ENCODE results near the gene LZTS2. TPM values are rescaled to one million over a fixed set of nuclear protein-coding genes. Genes with fewer than 3 reads are reported as not detected.

LZTS2 gene
- total RNA-seq, 1 experiment from 2014 or later = 69.1 TPM

DNA sequence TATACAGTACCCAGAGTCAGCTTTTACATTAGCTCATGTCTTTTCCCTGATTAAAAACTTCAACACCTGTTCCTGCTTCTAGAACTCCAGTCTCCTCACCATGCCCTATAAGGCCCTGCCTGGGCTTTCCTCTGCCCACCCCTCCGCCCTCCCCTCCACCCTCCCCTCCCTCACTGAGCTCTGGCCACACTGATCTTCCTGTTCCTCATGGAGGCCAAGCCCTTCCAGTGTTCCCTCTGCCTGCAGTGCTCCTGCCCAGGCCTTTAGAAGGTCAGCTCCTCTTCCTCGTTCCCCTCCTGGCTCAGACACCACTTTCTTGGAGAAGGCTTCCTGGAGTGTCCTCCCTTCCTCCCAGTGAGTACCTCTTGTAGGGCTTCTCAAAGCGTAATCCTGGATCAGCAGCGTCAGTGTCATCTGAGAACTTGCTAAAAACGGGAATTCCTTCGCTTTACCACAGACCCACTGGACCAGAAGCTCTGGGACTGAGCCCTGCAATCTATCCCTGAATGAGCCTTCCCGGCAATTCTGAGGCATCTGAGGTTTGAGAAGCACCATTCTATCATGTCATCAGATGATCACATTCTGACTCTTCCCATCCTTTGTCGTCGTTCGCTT is 27.6 kb downstream of the LZTS2 start:
- TF ChIP-seq, protein P1, sequence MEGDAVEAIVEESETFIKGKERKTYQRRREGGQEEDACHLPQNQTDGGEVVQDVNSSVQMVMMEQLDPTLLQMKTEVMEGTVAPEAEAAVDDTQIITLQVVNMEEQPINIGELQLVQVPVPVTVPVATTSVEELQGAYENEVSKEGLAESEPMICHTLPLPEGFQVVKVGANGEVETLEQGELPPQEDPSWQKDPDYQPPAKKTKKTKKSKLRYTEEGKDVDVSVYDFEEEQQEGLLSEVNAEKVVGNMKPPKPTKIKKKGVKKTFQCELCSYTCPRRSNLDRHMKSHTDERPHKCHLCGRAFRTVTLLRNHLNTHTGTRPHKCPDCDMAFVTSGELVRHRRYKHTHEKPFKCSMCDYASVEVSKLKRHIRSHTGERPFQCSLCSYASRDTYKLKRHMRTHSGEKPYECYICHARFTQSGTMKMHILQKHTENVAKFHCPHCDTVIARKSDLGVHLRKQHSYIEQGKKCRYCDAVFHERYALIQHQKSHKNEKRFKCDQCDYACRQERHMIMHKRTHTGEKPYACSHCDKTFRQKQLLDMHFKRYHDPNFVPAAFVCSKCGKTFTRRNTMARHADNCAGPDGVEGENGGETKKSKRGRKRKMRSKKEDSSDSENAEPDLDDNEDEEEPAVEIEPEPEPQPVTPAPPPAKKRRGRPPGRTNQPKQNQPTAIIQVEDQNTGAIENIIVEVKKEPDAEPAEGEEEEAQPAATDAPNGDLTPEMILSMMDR (conservative IDR thresholded peaks at IDR 0.05) = no peak
- H2BK5ac ChIP-seq (ENCODE audit: insufficient read length, low read length) = no peak overlapping the region
- H3K27me3 ChIP-seq (ENCODE audit: insufficient read depth, low read length) = no peaks in the 10 kb centered on the region
- H3K4me2 ChIP-seq (ENCODE audit: insufficient read depth, insufficient read length, low read length) = no peak overlapping the region
- no peaks in the 10 kb centered on the region; a peak in 1 of 5 replicates for H3K9me3 Mint-ChIP-seq
- no peak overlapping the region for H3K4me3 Mint-ChIP-seq
- H4K91ac ChIP-seq (ENCODE audit: insufficient read length, low read depth, low read length) = no peak overlapping the region
- no peak overlapping the region for H3K4ac ChIP-seq (ENCODE audit: low read depth, low read length)
- H2AK5ac ChIP-seq (ENCODE audit: insufficient read length, low read length) = no peak overlapping the region
- H3K79me1 ChIP-seq (ENCODE audit: insufficient read depth, low read depth, low read length, poor library complexity, severe bottlenecking) = no peaks in the 10 kb centered on the region
- no peak overlapping the region for H2BK120ac ChIP-seq (ENCODE audit: low read depth, low read length, poor library complexity, severe bottlenecking)
- no peak overlapping the region for H3K14ac ChIP-seq (ENCODE audit: insufficient read depth, low read length)
- no peaks in the 10 kb centered on the region for H3K9me3 ChIP-seq (ENCODE audit: control insufficient read depth, low read depth, low read length)
- H2AFZ ChIP-seq (ENCODE audit: low read length) = no peak overlapping the region
- peaks cover 12% of the 10 kb centered on the region for H3K23me2 ChIP-seq (ENCODE audit: insufficient read length, low read depth, low read length, poor library complexity, severe bottlenecking)
- H3K9ac ChIP-seq (ENCODE audit: extremely low read depth, insufficient read length, low read length) = no peak overlapping the region
- no peaks in the 10 kb centered on the region for H3K79me2 ChIP-seq (ENCODE audit: insufficient read depth, low read length)
- no peak overlapping the region for H2BK12ac ChIP-seq (ENCODE audit: insufficient read length, low read depth, low read length)
- no peaks in the 10 kb centered on the region for H4K20me1 ChIP-seq (ENCODE audit: control insufficient read depth, insufficient read depth, insufficient read length)
- no peak overlapping the region for H3T11ph ChIP-seq (ENCODE audit: low read length)
- H2BK15ac ChIP-seq (ENCODE audit: low read depth, low read length) = no peak overlapping the region
- no peak for DNase-seq
- H3K4me1 Mint-ChIP-seq = peaks cover 27 to 44% of the 10 kb centered on the region in 2 experiments
- WGBS (ENCODE audit: extremely low coverage, insufficient read length, low lambda C conversion rate) = no CpG with 5 or more reads among the region's 10 CpGs
- no peak overlapping the region for H3K27ac ChIP-seq (ENCODE audit: insufficient read length, low read depth, low read length)
- H3K18ac ChIP-seq (ENCODE audit: insufficient read length, low read depth, low read length) = no peak overlapping the region
- H3K56ac ChIP-seq (ENCODE audit: insufficient read length, low read depth, low read length) = no peak overlapping the region
- H2BK20ac ChIP-seq (ENCODE audit: low read depth, low read length, poor library complexity, severe bottlenecking) = no peak overlapping the region
- no peak overlapping the region for H4K5ac ChIP-seq (ENCODE audit: insufficient read length, low read depth, low read length)
- peaks cover 35% of the 10 kb centered on the region for H3K27me3 Mint-ChIP-seq (ENCODE audit: low read depth)
- no peak overlapping the region for H3K23ac ChIP-seq (ENCODE audit: insufficient read length, low read depth, low read length)
- H4K8ac ChIP-seq (replicated peaks; ENCODE audit: insufficient read length, low read depth, low read length) = no peak overlapping the region
- H3K27ac Mint-ChIP-seq = no peak overlapping the region; a peak in 1 of 7 replicates
- H3K36me3 Mint-ChIP-seq (ENCODE audit: insufficient read depth in 1 of 3, low read depth in 3 of 3) = no peaks in the 10 kb centered on the region
- H3K4me1 ChIP-seq (ENCODE audit: insufficient read depth, low read length) = peaks cover 4% of the 10 kb centered on the region; the same call in 1 of the 2 replicates
